MM.1S (cell line): Measurements from ENCODE around the gene PCLO.
"Not testable (repeated sequence)": the region's sequence is repeated elsewhere in the genome, so short reads cannot be mapped to it uniquely, and the experiment has no call there.

Experiments used
- DNase-seq: peaks from one replicate; pipeline ENCODE4 v3.0.0-alpha.2; 2015
- H2AFZ ChIP-seq: fragments of 300-600 bp; sonication (generic); 2 replicates; pipeline ENCODE4 v1.6.0; 2016; ENCODE audit warnings: antibody characterized with exemption, low read length
- H3F3A ChIP-seq: fragments of 300-600 bp; sonication (generic); 2 replicates; pipeline ENCODE4 v1.6.1; 2016; ENCODE audit warnings: mild to moderate bottlenecking, antibody characterized with exemption, low read length, moderate library complexity, mixed read lengths; ENCODE audit not compliant: insufficient read depth
- H3K27ac ChIP-seq: fragments of 300-600 bp; sonication (generic); 2 replicates; pipeline ENCODE4 v1.5.1; 2016; ENCODE audit warnings: mild to moderate bottlenecking, low read length
- H3K27me3 ChIP-seq: fragments of 300-600 bp; sonication (generic); replicated peaks from 2 replicates; pipeline ENCODE4 v1.6.0; 2016; ENCODE audit warnings: low read length; ENCODE audit not compliant: insufficient read depth
- H3K36me3 ChIP-seq: fragments of 300-600 bp; sonication (generic); replicated peaks from 2 replicates; pipeline ENCODE4 v1.6.1; 2016; ENCODE audit warnings: mild to moderate bottlenecking, low read length, mixed read lengths; ENCODE audit not compliant: insufficient read depth
- H3K4me1 ChIP-seq: fragments of 300-600 bp; sonication (generic); 2 replicates; pipeline ENCODE4 v1.6.1; 2016; ENCODE audit warnings: low read length, mixed read lengths
- H3K4me2 ChIP-seq: fragments of 300-600 bp; sonication (generic); 2 replicates; pipeline ENCODE4 v1.6.0; 2016; ENCODE audit warnings: low read depth, low read length
- H3K4me3 ChIP-seq: fragments of 300-600 bp; sonication (generic); 2 replicates; pipeline ENCODE4 v1.5.1; 2016; ENCODE audit warnings: low read length, mixed read lengths
- H3K79me2 ChIP-seq: fragments of 300-600 bp; sonication (generic); 2 replicates; pipeline ENCODE4 v1.6.1; 2016; ENCODE audit warnings: mixed run types, low read length, mixed read lengths
- H3K9ac ChIP-seq: fragments of 300-600 bp; sonication (generic); 2 replicates; pipeline ENCODE4 v1.6.1; 2016; ENCODE audit warnings: low read length, mixed read lengths
- H3K9me2 ChIP-seq: fragments of 300-600 bp; sonication (generic); replicated peaks from 2 replicates; pipeline ENCODE4 v1.6.1; 2016; ENCODE audit warnings: mild to moderate bottlenecking, low read length, mixed read lengths; ENCODE audit not compliant: insufficient read depth
- H3K9me3 ChIP-seq: fragments of 300-600 bp; sonication (generic); replicated peaks from 2 replicates; pipeline ENCODE4 v1.6.1; 2016; ENCODE audit warnings: mild to moderate bottlenecking, low read length, mixed read lengths; ENCODE audit not compliant: insufficient read depth
- H4K20me1 ChIP-seq: fragments of 300-600 bp; sonication (generic); 2 replicates; pipeline ENCODE4 v1.6.1; 2016; ENCODE audit warnings: mild to moderate bottlenecking, low read length, moderate library complexity, mixed read lengths; ENCODE audit not compliant: insufficient read depth
- CTCF ChIP-seq: fragments of 300-600 bp; sonication (generic); IDR thresholded peaks from 2 replicates; pipeline ENCODE4 v1.5.1; 2016; ENCODE audit warnings: antibody characterized with exemption, low read length, mixed read lengths
- EZH2 ChIP-seq: fragments of 300-600 bp; sonication (generic); optimal IDR thresholded peaks from 2 replicates; pipeline ENCODE3; 2017; ENCODE audit warnings: low read depth, mild to moderate bottlenecking, antibody characterized with exemption, low read length, mixed read lengths
- EZH2phosphoT487 ChIP-seq: fragments of 300-600 bp; sonication (generic); IDR thresholded peaks from 2 replicates; pipeline ENCODE4 v1.6.1; 2018; ENCODE audit warnings: antibody characterized with exemption, low read length

PCLO gene

GRCh38 chr7:83101530-83101929 lies 61.2 kb downstream of the PCLO start:
- H3K4me3 ChIP-seq, result no peak overlapping the region
- no peak overlapping the region for H3K4me2 ChIP-seq
- H3K36me3 ChIP-seq, result no peaks in the 10 kb centered on the region
- no peak overlapping the region for H3K27ac ChIP-seq
- H3K9me3 ChIP-seq, result no peaks in the 10 kb centered on the region
- H3K9ac ChIP-seq, result no peak overlapping the region
- no peaks in the 10 kb centered on the region for H3F3A ChIP-seq
- no peaks in the 10 kb centered on the region for H3K79me2 ChIP-seq
- H3K27me3 ChIP-seq, result no peaks in the 10 kb centered on the region
- H3K4me1 ChIP-seq, result no peaks in the 10 kb centered on the region
- no peaks in the 10 kb centered on the region for H4K20me1 ChIP-seq
- no peak for TF ChIP-seq EZH2phosphoT487
- no peak for TF ChIP-seq CTCF
- TF ChIP-seq EZH2, result no peak
- no peaks in the 10 kb centered on the region for H3K9me2 ChIP-seq
- no peak overlapping the region for H2AFZ ChIP-seq
- no peak for DNase-seq

- Histone ChIP-seq H3K27ac (no peak overlapping the region), H3K9me3 (no peaks in the 10 kb centered on the region), H3K36me3 (no peaks in the 10 kb centered on the region), H3K27me3 (no peaks in the 10 kb centered on the region), H2AFZ (no peak overlapping the region), H3K4me3 (no peak overlapping the region), H3K9ac (no peak overlapping the region), H3K4me2 (no peak overlapping the region), H3F3A (no peaks in the 10 kb centered on the region), H3K79me2 (no peaks in the 10 kb centered on the region), H3K9me2 (no peaks in the 10 kb centered on the region), H3K4me1 (no peaks in the 10 kb centered on the region), H4K20me1 (no peaks in the 10 kb centered on the region)
- DNase-seq, result no peak
- TF ChIP-seq EZH2phosphoT487, result no peak
These were observed 66.6 kb downstream of the PCLO start for GRCh38 chr7:83096065-83096580.

- no peak for DNase-seq
- H3K4me3 ChIP-seq, result no peak overlapping the region
- no peak overlapping the region for H2AFZ ChIP-seq
- no peak overlapping the region for H3K27ac ChIP-seq
- no peaks in the 10 kb centered on the region for H3K9me3 ChIP-seq
- no peaks in the 10 kb centered on the region for H3K27me3 ChIP-seq
- no peaks in the 10 kb centered on the region for H3K4me1 ChIP-seq
- no peak overlapping the region for H3K4me2 ChIP-seq
- H4K20me1 ChIP-seq, result no peaks in the 10 kb centered on the region
- no peaks in the 10 kb centered on the region for H3K36me3 ChIP-seq
- H3K9me2 ChIP-seq, result no peaks in the 10 kb centered on the region
- no peak for TF ChIP-seq EZH2phosphoT487
- TF ChIP-seq EZH2, result no peak
- TF ChIP-seq CTCF, result no peak
- H3K79me2 ChIP-seq, result no peaks in the 10 kb centered on the region
- no peaks in the 10 kb centered on the region for H3F3A ChIP-seq
- no peak overlapping the region for H3K9ac ChIP-seq
These were observed 77.4 kb downstream of the PCLO start for GRCh38 chr7:83085299-83085698.

- H3K9ac ChIP-seq, H3K36me3 ChIP-seq, H4K20me1 ChIP-seq, H3K4me2 ChIP-seq, H3K4me1 ChIP-seq, H3K27ac ChIP-seq, H3K4me3 ChIP-seq, H3F3A ChIP-seq, H3K9me2 ChIP-seq, H3K9me3 ChIP-seq, H3K27me3 ChIP-seq, H2AFZ ChIP-seq, H3K79me2 ChIP-seq, DNase-seq: not testable (repeated sequence)
These were observed 82.8 kb downstream of the PCLO start for GRCh38 chr7:83079879-83080278.
